ENCODE results near the gene RAP1GAP.
"Not testable (repeated sequence)": the region's sequence is repeated elsewhere in the genome, so short reads cannot be mapped to it uniquely, and the experiment has no call there.

DNA sequence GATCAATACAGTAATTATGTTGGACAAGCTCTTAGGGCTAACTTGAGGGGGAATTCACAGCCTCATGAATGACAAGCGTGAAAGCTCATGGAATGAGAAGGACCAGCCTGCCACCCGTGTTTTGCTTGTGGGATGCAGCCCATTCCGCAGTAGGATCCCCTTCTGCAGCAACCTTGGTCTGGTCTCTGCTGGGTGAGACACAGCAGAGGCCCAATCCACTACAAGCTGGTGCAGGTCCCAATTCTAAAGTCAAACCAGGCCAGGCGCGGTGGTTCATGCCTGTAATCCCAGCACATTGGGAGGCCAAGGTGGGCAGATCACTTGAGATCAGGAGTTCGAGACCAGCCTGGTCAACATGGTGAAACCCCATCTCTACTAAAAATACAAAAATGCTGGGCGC, 4.7 kb upstream of the RAP1GAP start:
- TF ChIP-seq, protein P1, sequence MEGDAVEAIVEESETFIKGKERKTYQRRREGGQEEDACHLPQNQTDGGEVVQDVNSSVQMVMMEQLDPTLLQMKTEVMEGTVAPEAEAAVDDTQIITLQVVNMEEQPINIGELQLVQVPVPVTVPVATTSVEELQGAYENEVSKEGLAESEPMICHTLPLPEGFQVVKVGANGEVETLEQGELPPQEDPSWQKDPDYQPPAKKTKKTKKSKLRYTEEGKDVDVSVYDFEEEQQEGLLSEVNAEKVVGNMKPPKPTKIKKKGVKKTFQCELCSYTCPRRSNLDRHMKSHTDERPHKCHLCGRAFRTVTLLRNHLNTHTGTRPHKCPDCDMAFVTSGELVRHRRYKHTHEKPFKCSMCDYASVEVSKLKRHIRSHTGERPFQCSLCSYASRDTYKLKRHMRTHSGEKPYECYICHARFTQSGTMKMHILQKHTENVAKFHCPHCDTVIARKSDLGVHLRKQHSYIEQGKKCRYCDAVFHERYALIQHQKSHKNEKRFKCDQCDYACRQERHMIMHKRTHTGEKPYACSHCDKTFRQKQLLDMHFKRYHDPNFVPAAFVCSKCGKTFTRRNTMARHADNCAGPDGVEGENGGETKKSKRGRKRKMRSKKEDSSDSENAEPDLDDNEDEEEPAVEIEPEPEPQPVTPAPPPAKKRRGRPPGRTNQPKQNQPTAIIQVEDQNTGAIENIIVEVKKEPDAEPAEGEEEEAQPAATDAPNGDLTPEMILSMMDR (IDR thresholded peaks at IDR 0.05 in 4 of 5, conservative IDR thresholded peaks at IDR 0.05 in 1 of 5): not testable (repeated sequence)
- TF ChIP-seq POLR2A (IDR thresholded peaks at IDR 0.05): not testable (repeated sequence)

Measured in gastrocnemius medialis (tissue), 4 donors.